ENCODE data around the gene TAAR1.

DNA sequence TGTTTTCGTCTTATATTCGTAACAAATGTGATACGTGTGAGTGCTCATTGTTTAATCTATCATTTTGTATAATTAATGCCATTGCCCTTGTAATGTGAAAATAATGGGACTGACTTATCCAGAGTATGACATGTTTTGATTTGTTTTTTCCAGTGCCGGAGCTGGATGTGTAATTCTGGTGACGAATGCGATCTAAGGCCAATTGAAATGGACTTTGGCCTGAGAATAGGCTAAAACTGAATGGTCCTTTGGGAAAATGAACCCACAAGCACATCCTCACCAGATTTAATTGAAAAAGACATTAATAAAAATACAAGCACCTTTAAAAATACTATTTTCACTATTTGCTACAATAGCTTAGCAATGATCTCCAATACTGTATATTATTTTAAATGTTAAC is 62.8 kb downstream of the TAAR1 start:
- TF ChIP-seq, protein P1, sequence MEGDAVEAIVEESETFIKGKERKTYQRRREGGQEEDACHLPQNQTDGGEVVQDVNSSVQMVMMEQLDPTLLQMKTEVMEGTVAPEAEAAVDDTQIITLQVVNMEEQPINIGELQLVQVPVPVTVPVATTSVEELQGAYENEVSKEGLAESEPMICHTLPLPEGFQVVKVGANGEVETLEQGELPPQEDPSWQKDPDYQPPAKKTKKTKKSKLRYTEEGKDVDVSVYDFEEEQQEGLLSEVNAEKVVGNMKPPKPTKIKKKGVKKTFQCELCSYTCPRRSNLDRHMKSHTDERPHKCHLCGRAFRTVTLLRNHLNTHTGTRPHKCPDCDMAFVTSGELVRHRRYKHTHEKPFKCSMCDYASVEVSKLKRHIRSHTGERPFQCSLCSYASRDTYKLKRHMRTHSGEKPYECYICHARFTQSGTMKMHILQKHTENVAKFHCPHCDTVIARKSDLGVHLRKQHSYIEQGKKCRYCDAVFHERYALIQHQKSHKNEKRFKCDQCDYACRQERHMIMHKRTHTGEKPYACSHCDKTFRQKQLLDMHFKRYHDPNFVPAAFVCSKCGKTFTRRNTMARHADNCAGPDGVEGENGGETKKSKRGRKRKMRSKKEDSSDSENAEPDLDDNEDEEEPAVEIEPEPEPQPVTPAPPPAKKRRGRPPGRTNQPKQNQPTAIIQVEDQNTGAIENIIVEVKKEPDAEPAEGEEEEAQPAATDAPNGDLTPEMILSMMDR (IDR thresholded peaks at IDR 0.05) = no peak
- TF ChIP-seq POLR2AphosphoS5 (IDR thresholded peaks at IDR 0.05) = no peak
- TF ChIP-seq POLR2A (IDR thresholded peaks at IDR 0.05) = no peak

All from sigmoid colon (tissue), 4 donors.